H9 (cell line): ENCODE results near the gene FAM3D. TPM values are rescaled to one million over a fixed set of nuclear protein-coding genes. Genes with fewer than 3 reads are reported as not detected.

Experiments
- DNase-seq: peaks from one replicate; pipeline ENCODE4 v3.0.0-alpha.2; 2017
- H2AFZ ChIP-seq: one replicate; pipeline ENCODE4 v1.6.1; 2013; ENCODE audit warnings: mild to moderate bottlenecking, low read length, control low read depth, moderate library complexity
- H2AK5ac ChIP-seq: 2 replicates; pipeline ENCODE4 v1.6.1; 2013; ENCODE audit warnings: low read length, control low read depth, mixed read lengths; ENCODE audit not compliant: insufficient read length
- H2BK120ac ChIP-seq: one replicate; pipeline ENCODE4 v1.6.1; 2013; ENCODE audit warnings: low read depth, mild to moderate bottlenecking, low read length, control low read depth, inconsistent platforms; ENCODE audit not compliant: poor library complexity, severe bottlenecking
- H2BK12ac ChIP-seq: 2 replicates; pipeline ENCODE4 v1.6.1; 2013; ENCODE audit warnings: low read length, control low read depth, mixed read lengths, low read depth; ENCODE audit not compliant: insufficient read length
- H2BK15ac ChIP-seq: 2 replicates; pipeline ENCODE4 v1.6.1; 2013; ENCODE audit warnings: low read depth, low read length, control low read depth
- H2BK20ac ChIP-seq: one replicate; pipeline ENCODE4 v1.6.1; 2013; ENCODE audit warnings: low read depth, mild to moderate bottlenecking, low read length, control low read depth, inconsistent platforms; ENCODE audit not compliant: poor library complexity, severe bottlenecking
- H2BK5ac ChIP-seq: 2 replicates; pipeline ENCODE4 v1.6.1; 2013; ENCODE audit warnings: low read length, control low read depth, mixed read lengths; ENCODE audit not compliant: insufficient read length
- H3K14ac ChIP-seq: 2 replicates; pipeline ENCODE4 v1.6.1; 2013; ENCODE audit warnings: low read length, control low read depth; ENCODE audit not compliant: insufficient read depth
- H3K18ac ChIP-seq: 2 replicates; pipeline ENCODE4 v1.6.1; 2013; ENCODE audit warnings: low read depth, mild to moderate bottlenecking, mixed read lengths, low read length, control low read depth; ENCODE audit not compliant: insufficient read length
- H3K23ac ChIP-seq: 2 replicates; pipeline ENCODE4 v1.6.1; 2013; ENCODE audit warnings: low read length, control low read depth, mixed read lengths, low read depth; ENCODE audit not compliant: insufficient read length
- H3K23me2 ChIP-seq: 2 replicates; pipeline ENCODE4 v1.6.1; 2013; ENCODE audit warnings: low read depth, mild to moderate bottlenecking, mixed read lengths, low read length, control low read depth; ENCODE audit not compliant: insufficient read length, poor library complexity, severe bottlenecking
- H3K27ac ChIP-seq: 2 replicates; pipeline ENCODE4 v1.5.1; 2013; ENCODE audit warnings: low read length, control low read depth, mixed read lengths, low read depth; ENCODE audit not compliant: insufficient read length
- H3K27me3 ChIP-seq: 2 replicates; pipeline ENCODE4 v1.6.1; 2013; ENCODE audit warnings: low read length, control low read depth, inconsistent platforms; ENCODE audit not compliant: insufficient read depth
- H3K4ac ChIP-seq: 2 replicates; pipeline ENCODE4 v1.6.1; 2013; ENCODE audit warnings: low read depth, mild to moderate bottlenecking, control low read depth, inconsistent platforms, low read length, moderate library complexity
- H3K4me1 ChIP-seq: 2 replicates; pipeline ENCODE4 v1.6.1; 2013; ENCODE audit warnings: low read length, control low read depth, inconsistent platforms; ENCODE audit not compliant: insufficient read depth
- H3K4me2 ChIP-seq: 2 replicates; pipeline ENCODE4 v1.6.1; 2013; ENCODE audit warnings: low read length, control low read depth, mixed read lengths; ENCODE audit not compliant: insufficient read length, insufficient read depth
- H3K56ac ChIP-seq: 2 replicates; pipeline ENCODE4 v1.6.1; 2013; ENCODE audit warnings: low read depth, mild to moderate bottlenecking, mixed read lengths, low read length, control low read depth; ENCODE audit not compliant: insufficient read length
- H3K79me1 ChIP-seq: 2 replicates; pipeline ENCODE4 v1.6.1; 2013; ENCODE audit warnings: low read depth, mild to moderate bottlenecking, moderate library complexity, low read length, control low read depth, inconsistent platforms; ENCODE audit not compliant: insufficient read depth, poor library complexity, severe bottlenecking
- H3K79me2 ChIP-seq: 2 replicates; pipeline ENCODE4 v1.6.1; 2013; ENCODE audit warnings: low read length, control low read depth, inconsistent platforms; ENCODE audit not compliant: insufficient read depth
- H3K9ac ChIP-seq: 2 replicates; pipeline ENCODE4 v1.6.1; 2013; ENCODE audit warnings: low read length, control low read depth, mixed read lengths; ENCODE audit not compliant: insufficient read length; ENCODE audit errors: extremely low read depth
- H3K9me3 ChIP-seq: one replicate; pipeline ENCODE4 v1.6.1; 2013; ENCODE audit warnings: low read depth, low read length, inconsistent platforms; ENCODE audit not compliant: control insufficient read depth
- H3T11ph ChIP-seq: one replicate; pipeline ENCODE4 v1.6.1; 2013; ENCODE audit warnings: mild to moderate bottlenecking, low read length, control low read depth, inconsistent platforms
- H4K20me1 ChIP-seq: one replicate; pipeline ENCODE4 v1.6.1; 2013; ENCODE audit not compliant: control insufficient read depth, insufficient read length, insufficient read depth
- H4K5ac ChIP-seq: 2 replicates; pipeline ENCODE4 v1.6.1; 2013; ENCODE audit warnings: low read depth, mild to moderate bottlenecking, mixed read lengths, low read length, control low read depth; ENCODE audit not compliant: insufficient read length
- H4K8ac ChIP-seq: replicated peaks from 2 replicates; pipeline ENCODE4 v1.6.1; 2013; ENCODE audit warnings: low read length, control low read depth, mixed read lengths, low read depth; ENCODE audit not compliant: insufficient read length
- H4K91ac ChIP-seq: 2 replicates; pipeline ENCODE4 v1.6.1; 2013; ENCODE audit warnings: low read depth, mild to moderate bottlenecking, moderate library complexity, mixed read lengths, low read length, control low read depth; ENCODE audit not compliant: insufficient read length
- H3K27ac Mint-ChIP-seq, 3 experiments: 2 replicates in 2 of 3; 3 replicates in 1 of 3; pipeline ENCODE4 v1.8.0; 2020 to 2021; ENCODE audit warnings: mixed read lengths in 3 of 3, mild to moderate bottlenecking in 1 of 3, moderate library complexity in 1 of 3
- H3K27me3 Mint-ChIP-seq: 2 replicates; pipeline ENCODE4 v1.8.0; 2021; ENCODE audit warnings: low read depth, mild to moderate bottlenecking, moderate library complexity, mixed read lengths
- H3K36me3 Mint-ChIP-seq, 3 experiments: 2 replicates in 2 of 3; 3 replicates in 1 of 3; pipeline ENCODE4 v1.8.0; 2020 to 2021; ENCODE audit warnings: low read depth in 3 of 3, mixed read lengths in 3 of 3; ENCODE audit not compliant: insufficient read depth in 1 of 3
- H3K4me1 Mint-ChIP-seq, 2 experiments: 2 replicates each; pipeline ENCODE4 v1.8.0; 2020; ENCODE audit warnings: mixed read lengths in 2 of 2
- H3K4me3 Mint-ChIP-seq, 2 experiments: 2 replicates in 1 of 2; 3 replicates in 1 of 2; pipeline ENCODE4 v1.8.0; 2020 to 2021; ENCODE audit warnings: mild to moderate bottlenecking in 2 of 2, mixed read lengths in 2 of 2, moderate library complexity in 1 of 2
- H3K9me3 Mint-ChIP-seq, 2 experiments: 2 replicates in 1 of 2; 3 replicates in 1 of 2; pipeline ENCODE4 v1.8.0; 2020; ENCODE audit warnings: mild to moderate bottlenecking in 2 of 2, mixed read lengths in 2 of 2, moderate library complexity in 1 of 2
- CTCF ChIP-seq: fragments of 200-600 bp; sonication (generic); conservative IDR thresholded peaks from 3 replicates; pipeline ENCODE4 v1.8.0; 2021; ENCODE audit warnings: antibody characterized with exemption, mild to moderate bottlenecking
- whole genome bisulfite sequencing: extraction: QIAGEN DNeasy Blood & Tissue Kit; methylation state at CpG from one replicate; pipeline ENCODE4 v1.1.7; 2013; ENCODE audit warnings: missing lambda C conversion rate, low lambda C conversion rate, mixed read lengths; ENCODE audit not compliant: insufficient read length; ENCODE audit errors: extremely low coverage; 5-methylcytosine and 5-hydroxymethylcytosine counted together
- total RNA-seq: library from RNA; stranded (reverse); gene quantifications from 2 replicates; pipeline ENCODE4 v1.2.1, GENCODE V29; 2021

The FAM3D gene
- total RNA-seq, 1 experiment from 2014 or later: not detected

- DNase-seq: no peak
- Mint-ChIP-seq H3K4me3 (no peak overlapping the region), H3K27ac (no peak overlapping the region), H3K9me3 (peaks cover 3 to 5% of the 10 kb centered on the region in 2 experiments; a peak in 3 of 5 replicates), H3K36me3 (no peaks in the 10 kb centered on the region; a peak in 1 of 7 replicates), H3K27me3 (peaks cover 35% of the 10 kb centered on the region), H3K4me1 (no peaks in the 10 kb centered on the region)
- no peak overlapping the region for H3T11ph ChIP-seq
- no peak overlapping the region for H4K8ac ChIP-seq
- no peak overlapping the region for H2BK5ac ChIP-seq
- H2AFZ ChIP-seq: no peak overlapping the region
- H3K23me2 ChIP-seq: no peaks in the 10 kb centered on the region
- no peak overlapping the region for H3K4me2 ChIP-seq
- H4K91ac ChIP-seq: no peak overlapping the region
- no peak overlapping the region for H3K14ac ChIP-seq
- no peaks in the 10 kb centered on the region for H3K79me1 ChIP-seq
- H2BK12ac ChIP-seq: no peak overlapping the region
- no peak overlapping the region for H2BK20ac ChIP-seq
- no peak overlapping the region for H3K4ac ChIP-seq
- H3K18ac ChIP-seq: no peak overlapping the region
- no peaks in the 10 kb centered on the region for H3K9me3 ChIP-seq
- no peak for TF ChIP-seq CTCF
- H3K27me3 ChIP-seq: no peaks in the 10 kb centered on the region
- no peak overlapping the region for H2BK120ac ChIP-seq
- H4K20me1 ChIP-seq: no peaks in the 10 kb centered on the region
- no peak overlapping the region for H2AK5ac ChIP-seq
- H3K79me2 ChIP-seq: no peaks in the 10 kb centered on the region
- no peak overlapping the region for H3K27ac ChIP-seq
- H3K23ac ChIP-seq: no peak overlapping the region
- 100% methylated on average over 1 of the region's 2 CpGs for WGBS
- no peaks in the 10 kb centered on the region; the same call in 1 of the 2 replicates for H3K4me1 ChIP-seq
- H3K9ac ChIP-seq: no peak overlapping the region
- H4K5ac ChIP-seq: no peak overlapping the region
- no peak overlapping the region for H3K56ac ChIP-seq
- H2BK15ac ChIP-seq: no peak overlapping the region
Observed at GRCh38 chr3:58652624-58653023, 13.9 kb downstream of the FAM3D start.
